ENCODE measurements around the gene PTPRN2.

DNA sequence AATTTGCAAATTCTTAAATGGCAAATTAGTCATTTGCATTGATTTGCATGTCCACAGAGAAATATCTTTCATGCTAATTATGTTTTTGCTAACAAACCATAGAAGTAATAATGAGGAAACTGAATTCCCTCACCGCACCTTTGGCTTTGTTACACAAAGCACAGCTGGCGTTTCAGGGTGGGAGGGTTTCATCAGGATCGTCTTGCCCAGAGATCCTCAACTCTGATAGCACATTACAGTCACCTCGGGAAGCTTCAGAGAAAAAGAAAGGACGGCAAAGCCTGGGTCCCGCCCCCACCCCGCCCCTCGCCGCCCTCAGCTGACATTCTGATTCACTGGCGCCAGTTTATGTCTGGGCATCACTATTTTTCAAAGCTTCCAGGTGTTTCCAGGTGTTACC, 119.4 kb downstream of the PTPRN2 start:
- TF ChIP-seq CTCF (conservative IDR thresholded peaks at IDR 0.05 in 1 of 2, IDR thresholded peaks at IDR 0.05 in 1 of 2; ENCODE audit: low read depth in 1 of 2, low read length in 2 of 2) (no peak), EZH2 (IDR thresholded peaks at IDR 0.05; ENCODE audit: low read length, missing control alignments) (no peak)

All from fibroblast of lung (primary cell).